NCI-H2107 treated with DMSO at 0.1 percent for 48 hours (cell line): ENCODE results near the gene AKAP6.
"Not testable (repeated sequence)": the region's sequence is repeated elsewhere in the genome, so short reads cannot be mapped to it uniquely, and the experiment has no call there.

Experiments
- DNase-seq: peaks from one replicate; lab custom pipeline; 2025; ENCODE audit not compliant: unreplicated experiment; lab: John Stamatoyannopoulos, UW

AKAP6 gene

DNA sequence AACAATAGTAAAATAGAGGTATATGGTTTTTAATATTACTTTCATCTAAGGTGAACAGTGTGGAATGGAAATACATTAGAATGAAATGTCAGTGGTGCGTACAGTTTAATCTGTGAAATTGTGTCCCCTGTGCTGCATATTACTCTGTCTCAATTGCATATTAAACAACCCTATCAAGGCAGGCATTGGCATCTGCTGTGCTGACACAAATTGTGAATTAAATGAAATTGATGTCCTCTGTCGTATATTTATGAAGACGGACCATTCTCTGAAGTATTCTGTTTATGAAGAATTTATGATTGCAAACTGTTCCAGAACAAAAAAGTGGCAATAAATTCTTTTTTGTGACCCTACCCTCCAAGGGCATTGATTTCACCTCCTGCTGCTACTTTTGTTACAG is 405.2 kb downstream of the AKAP6 start:
- DNase-seq = no peak

GRCh38 chr14:32737621-32738020 is 408.5 kb downstream of the AKAP6 start:
- DNase-seq = no peak

GRCh38 chr14:32738206-32738871 is 409.2 kb downstream of the AKAP6 start:
- no peak for DNase-seq

GRCh38 chr14:32744811-32745445 is 415.8 kb downstream of the AKAP6 start:
- DNase-seq = no peak

DNA sequence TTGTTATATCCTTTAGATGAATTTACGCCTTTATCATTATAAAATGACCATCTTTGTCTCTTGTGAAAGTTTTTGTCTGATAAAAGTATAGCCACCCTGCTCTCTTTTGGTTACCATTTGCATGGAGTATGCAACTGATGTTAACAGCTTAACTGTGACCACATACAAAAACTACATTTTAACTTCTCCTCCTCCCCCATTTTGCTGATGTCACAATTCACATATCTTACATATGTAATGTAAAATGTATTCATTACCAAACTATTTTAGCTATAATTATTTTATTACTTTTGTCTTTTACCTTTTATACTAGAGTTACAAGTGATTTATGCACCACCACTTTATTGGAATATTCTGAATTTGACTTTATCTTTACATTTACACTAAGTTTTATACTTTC is 425.1 kb downstream of the AKAP6 start:
- no peak for DNase-seq

DNA sequence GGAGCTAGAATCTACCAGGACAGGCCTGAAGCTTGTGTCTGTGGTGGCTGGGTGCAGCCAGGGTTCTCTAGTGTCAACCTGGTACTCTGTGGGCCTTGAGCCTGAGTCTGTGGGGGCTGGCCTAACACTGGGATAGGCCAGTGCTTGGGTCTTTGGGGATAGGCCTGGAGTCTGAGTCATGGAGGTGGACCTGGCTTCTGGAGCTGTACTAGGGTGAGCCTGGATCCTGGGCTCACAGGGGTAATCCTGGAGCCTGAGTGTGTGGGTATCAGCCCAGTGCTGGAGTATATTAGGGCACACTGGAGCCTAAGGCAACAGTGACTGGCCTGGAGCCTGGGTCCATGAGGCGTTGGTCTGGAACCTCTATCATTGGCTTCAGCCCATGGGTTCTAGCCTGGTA is 427.1 kb downstream of the AKAP6 start:
- no peak for DNase-seq

GRCh38 chr14:32756775-32757174 is 427.7 kb downstream of the AKAP6 start:
- no peak for DNase-seq

DNA sequence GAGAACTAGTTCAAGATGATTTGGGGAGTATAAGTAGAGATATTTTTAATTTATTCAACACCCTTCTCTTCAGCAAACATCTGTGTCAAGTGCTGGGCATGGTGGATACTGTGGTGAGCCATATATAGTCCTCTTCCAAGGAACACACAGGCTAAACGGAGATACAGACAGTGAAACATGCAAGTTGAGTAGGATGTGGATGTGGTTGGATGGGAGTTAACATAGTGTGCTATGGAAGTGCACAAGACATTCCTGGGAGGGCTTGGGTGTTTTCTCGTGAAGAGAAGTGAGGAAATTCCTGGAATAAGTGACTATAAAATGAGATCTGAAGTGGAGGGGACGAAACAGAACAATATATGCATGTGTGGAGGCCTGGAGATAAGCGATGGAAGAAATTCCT is 428.5 kb downstream of the AKAP6 start:
- DNase-seq = no peak

GRCh38 chr14:32761381-32761968 is 432.4 kb downstream of the AKAP6 start:
- no peak for DNase-seq

DNA sequence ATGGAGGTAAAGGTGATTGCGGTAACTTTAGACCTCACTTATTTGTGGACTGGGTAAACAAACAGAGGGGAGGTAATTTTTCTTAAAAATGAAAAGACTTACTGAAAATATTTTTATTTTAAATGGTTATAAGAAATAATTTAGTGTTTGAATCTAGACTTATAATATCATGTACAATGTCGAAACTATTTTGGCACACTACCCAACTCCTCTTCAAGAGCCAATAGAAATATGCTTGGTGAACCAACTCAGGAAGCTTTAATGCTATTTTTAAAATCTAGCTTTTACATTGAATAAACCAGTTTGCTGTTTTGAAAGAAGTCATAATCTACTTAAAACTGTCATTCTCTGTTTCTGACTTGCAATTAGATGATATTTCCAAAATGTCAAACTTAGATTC is 433.8 kb downstream of the AKAP6 start:
- no peak for DNase-seq

DNA sequence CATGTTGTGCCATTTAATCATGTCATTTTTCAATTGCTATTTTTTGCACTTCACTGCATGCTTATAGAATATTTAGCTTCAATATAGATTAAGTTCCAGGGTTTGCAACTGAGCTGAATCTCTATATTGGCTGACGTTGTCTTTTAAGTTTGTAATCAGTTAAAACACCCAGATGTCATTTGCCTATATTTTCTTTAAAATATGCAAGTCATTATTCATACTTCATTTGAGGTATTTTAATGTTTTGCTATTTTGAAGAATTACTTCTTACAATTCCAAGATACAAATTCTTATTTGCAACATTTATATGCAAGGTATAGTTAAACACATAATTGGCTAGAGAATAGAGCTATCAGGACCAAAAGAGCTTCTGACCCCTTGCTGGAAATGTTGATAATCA is 434.6 kb downstream of the AKAP6 start:
- no peak for DNase-seq

- DNase-seq = no peak
Observed at GRCh38 chr14:32764131-32764530, 435.0 kb downstream of the AKAP6 start.

GRCh38 chr14:32770422-32770821 is 441.3 kb downstream of the AKAP6 start:
- no peak for DNase-seq

DNA sequence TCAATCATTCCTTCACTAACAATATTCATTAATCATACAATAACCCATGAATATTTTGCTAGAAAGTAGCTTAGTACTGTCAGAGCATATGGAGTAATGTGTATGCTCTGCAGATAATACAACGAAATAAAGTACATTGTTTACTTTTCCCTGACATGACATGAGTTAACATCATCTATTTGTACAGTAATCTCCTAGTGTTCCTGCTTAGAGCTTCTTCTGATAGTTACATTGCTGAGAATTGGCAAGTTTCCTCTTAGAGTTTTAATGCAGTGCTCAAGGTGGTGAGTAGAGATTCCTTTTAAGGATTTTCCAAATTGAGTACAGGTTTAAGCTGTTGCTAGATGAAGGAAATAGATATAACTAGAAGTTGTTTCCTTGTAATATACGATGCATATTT is 445.1 kb downstream of the AKAP6 start:
- DNase-seq = no peak

DNA sequence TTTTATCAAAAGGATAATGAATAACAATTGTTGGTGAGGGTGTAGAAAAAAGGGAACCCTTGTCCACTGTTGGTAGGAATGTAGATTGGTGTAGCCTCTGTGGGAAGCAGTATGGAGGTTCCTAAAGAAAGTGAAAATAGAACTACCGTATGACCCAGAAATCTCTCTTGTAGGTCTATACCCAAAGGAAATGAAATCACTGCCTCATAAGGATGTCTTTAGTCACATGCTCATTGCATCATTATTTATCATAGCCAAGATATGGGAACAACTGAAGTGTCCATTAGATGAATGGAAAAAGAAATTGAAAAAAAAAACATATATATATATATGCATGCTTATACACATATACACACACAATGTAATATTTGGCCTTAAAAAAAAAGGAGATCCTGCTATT is 450.7 kb downstream of the AKAP6 start:
- DNase-seq = no peak

- DNase-seq = no peak
Observed at GRCh38 chr14:32784405-32784804, 455.3 kb downstream of the AKAP6 start.

- no peak for DNase-seq
Observed at GRCh38 chr14:32785585-32785984, 456.5 kb downstream of the AKAP6 start.

GRCh38 chr14:32786886-32787285 is 457.8 kb downstream of the AKAP6 start:
- no peak for DNase-seq

DNA sequence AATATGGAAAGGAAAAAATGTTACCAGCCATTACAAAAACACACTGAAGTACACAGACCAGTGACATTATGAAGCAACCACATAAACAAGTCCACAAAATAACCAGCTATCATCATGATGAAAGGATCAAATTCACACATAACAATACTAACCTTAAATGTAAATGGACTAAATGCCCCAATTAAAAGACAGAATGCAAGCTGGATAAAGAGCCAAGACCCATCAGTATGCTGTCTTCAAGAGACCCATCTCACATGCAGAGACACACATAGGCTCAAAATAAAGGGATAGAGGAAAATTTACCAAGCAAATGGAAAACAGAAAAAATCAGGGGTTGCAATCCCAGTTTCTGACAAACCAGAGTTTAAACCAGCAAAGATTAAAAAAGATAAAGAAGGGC is 463.9 kb downstream of the AKAP6 start:
- not testable (repeated sequence) for DNase-seq

GRCh38 chr14:32800320-32800719 is 471.2 kb downstream of the AKAP6 start:
- DNase-seq = no peak

DNA sequence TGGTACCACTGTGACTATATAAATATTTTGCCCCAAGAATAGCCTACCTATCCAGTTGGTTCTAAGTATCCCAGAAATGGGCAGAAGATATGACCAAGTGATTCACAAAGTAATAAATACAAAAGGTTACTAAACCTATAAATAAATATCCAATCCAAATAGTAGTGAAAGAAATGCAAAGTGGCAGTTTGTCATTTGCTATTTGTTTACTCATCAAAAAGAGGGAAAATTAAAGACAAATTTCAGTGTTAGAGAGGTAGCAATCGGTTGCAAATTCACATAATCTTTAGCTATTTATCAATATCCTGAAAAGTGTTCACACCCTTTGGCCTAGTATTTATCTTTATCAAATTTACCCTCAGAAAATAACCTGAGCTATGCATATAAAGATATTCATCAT is 473.2 kb downstream of the AKAP6 start:
- no peak for DNase-seq

GRCh38 chr14:32805979-32806378 is 476.9 kb downstream of the AKAP6 start:
- DNase-seq = no peak

DNA sequence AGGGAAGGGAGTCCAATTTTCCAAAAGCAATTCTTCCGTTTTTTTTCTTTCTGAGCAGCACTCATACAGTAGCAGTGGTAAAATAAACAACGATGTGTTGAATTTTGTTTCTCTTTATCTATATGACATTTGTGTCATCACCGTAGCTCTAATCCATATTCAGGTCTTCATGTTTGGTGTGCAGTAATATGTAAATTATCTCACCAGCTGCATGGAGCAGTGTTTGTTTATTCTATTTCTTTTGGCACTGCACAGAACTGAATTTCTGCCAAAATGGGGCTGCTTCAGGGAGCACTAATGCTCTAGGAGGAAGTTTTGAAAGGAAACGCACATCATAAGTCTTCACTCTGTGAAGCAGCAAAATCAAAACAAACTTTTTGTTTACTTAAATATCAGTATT is 479.5 kb downstream of the AKAP6 start:
- peak; percentile 27 for DNase-seq
